NCI-H1417 (cell line): ENCODE data around the gene ATP6V1G2.
"Not testable (repeated sequence)": the region's sequence is repeated elsewhere in the genome, so short reads cannot be mapped to it uniquely, and the experiment has no call there.

ENCODE experiments used
- DNase-seq, 3 experiments: peaks; one replicate each; lab custom pipeline; 2025; lab: John Stamatoyannopoulos, UW

Gene ATP6V1G2

GRCh38 chr6:31546339-31546957 lies at the start of gene ATP6V1G2:
Gene ATP6V1G2, minus strand, starts transcription at chr6:31546608. Its CDS starts 49 bp downstream, at chr6:31546559.
- DNase-seq, result peak; percentile 87 to 95 (median 89)

GRCh38 chr6:31592396-31592771 lies 46.0 kb upstream of the ATP6V1G2 start:
- no peak for DNase-seq

- not testable (repeated sequence) for DNase-seq
Measured at GRCh38 chr6:31590691-31591090, 44.3 kb upstream of the ATP6V1G2 start.

- DNase-seq, result no peak
Measured at GRCh38 chr6:31588871-31589650, 42.7 kb upstream of the ATP6V1G2 start.

GRCh38 chr6:31587791-31588777 lies 41.7 kb upstream of the ATP6V1G2 start:
- DNase-seq, result no peak

- DNase-seq, result no peak
Measured at GRCh38 chr6:31586599-31587281, 40.3 kb upstream of the ATP6V1G2 start.

- no peak for DNase-seq
Measured at GRCh38 chr6:31586008-31586407, 39.6 kb upstream of the ATP6V1G2 start, which contains the start of gene LST1. Gene LST1, plus strand, starts transcription at chr6:31586277. Its CDS starts 1,023 bp downstream, at chr6:31587300.

GRCh38 chr6:31585491-31585890 lies 39.1 kb upstream of the ATP6V1G2 start:
- DNase-seq, result no peak

GRCh38 chr6:31582230-31582643 lies 35.8 kb upstream of the ATP6V1G2 start, which contains the start of gene LTB:
Gene LTB, minus strand, starts transcription at chr6:31582424. Its CDS starts 7 bp downstream, at chr6:31582417.
- no peak for DNase-seq

- no peak for DNase-seq
Measured at GRCh38 chr6:31581434-31582229, 35.2 kb upstream of the ATP6V1G2 start.

- DNase-seq, result peak; percentile 58 to 79 (median 75)
Measured at GRCh38 chr6:31580807-31581433, 34.5 kb upstream of the ATP6V1G2 start.

GRCh38 chr6:31580438-31580740 lies 34.0 kb upstream of the ATP6V1G2 start:
- DNase-seq, result no peak

GRCh38 chr6:31579546-31580437 lies 33.4 kb upstream of the ATP6V1G2 start:
- DNase-seq, result no peak

GRCh38 chr6:31579119-31579505 lies 32.7 kb upstream of the ATP6V1G2 start:
- DNase-seq, result no peak

GRCh38 chr6:31578184-31579118 lies 32.0 kb upstream of the ATP6V1G2 start:
- no peak for DNase-seq

- no peak for DNase-seq
Measured at GRCh38 chr6:31577579-31577966, 31.2 kb upstream of the ATP6V1G2 start.

GRCh38 chr6:31576897-31577578 lies 30.6 kb upstream of the ATP6V1G2 start:
- DNase-seq, result no peak
